Smooth muscle cell (in vitro differentiated cells): Measurements from ENCODE around the gene SMG7. TPM values are rescaled to one million over a fixed set of nuclear protein-coding genes. Genes with fewer than 3 reads are reported as not detected.

Experiments used
- DNase-seq: peaks from one replicate; lab custom pipeline; 2025; ENCODE audit not compliant: unreplicated experiment; lab: John Stamatoyannopoulos, UW
- H2AFZ ChIP-seq: fragments of 200-600 bp; sonication (generic); 2 replicates; pipeline ENCODE4 v1.6.0; 2016; ENCODE audit warnings: antibody characterized with exemption, low read depth, mild to moderate bottlenecking
- H3F3A ChIP-seq: fragments of 200-600 bp; sonication (generic); 2 replicates; pipeline ENCODE4 v1.6.0; 2017; ENCODE audit warnings: antibody characterized with exemption, low read depth
- H3K27ac ChIP-seq: fragments of 200-600 bp; sonication (generic); 2 replicates; pipeline ENCODE4 v1.5.1; 2016; ENCODE audit warnings: low read depth, mild to moderate bottlenecking
- H3K27me3 ChIP-seq: fragments of 200-600 bp; sonication (generic); 2 replicates; pipeline ENCODE4 v1.6.1; 2016; ENCODE audit warnings: low read depth, mild to moderate bottlenecking
- H3K36me3 ChIP-seq: fragments of 200-600 bp; sonication (generic); 2 replicates; pipeline ENCODE4 v1.5.1; 2016; ENCODE audit warnings: low read depth
- H3K4me1 ChIP-seq: fragments of 200-600 bp; sonication (generic); 2 replicates; pipeline ENCODE4 v1.5.1; 2016; ENCODE audit warnings: low read depth
- H3K4me2 ChIP-seq: fragments of 200-600 bp; sonication (generic); 2 replicates; pipeline ENCODE4 v1.6.0; 2016; ENCODE audit warnings: mild to moderate bottlenecking
- H3K4me3 ChIP-seq: fragments of 200-600 bp; sonication (generic); 2 replicates; pipeline ENCODE4 v1.5.1; 2016; ENCODE audit warnings: mild to moderate bottlenecking
- H3K79me2 ChIP-seq: fragments of 200-600 bp; sonication (generic); 2 replicates; pipeline ENCODE4 v1.6.0; 2016; ENCODE audit warnings: low read depth, mild to moderate bottlenecking
- H3K9ac ChIP-seq: fragments of 200-600 bp; sonication (generic); 2 replicates; pipeline ENCODE4 v1.6.0; 2016; ENCODE audit warnings: low read depth
- H3K9me3 ChIP-seq: fragments of 200-600 bp; sonication (generic); replicated peaks from 2 replicates; pipeline ENCODE4 v1.5.1; 2016; ENCODE audit warnings: low read depth
- H4K20me1 ChIP-seq: fragments of 200-600 bp; sonication (generic); 2 replicates; pipeline ENCODE4 v1.6.0; 2016; ENCODE audit warnings: low read depth
- CTCF ChIP-seq: fragments of 200-600 bp; sonication (generic); IDR thresholded peaks from 2 replicates; pipeline ENCODE4 v1.5.1; 2017; ENCODE audit warnings: borderline replicate concordance, mild to moderate bottlenecking, antibody characterized with exemption; ENCODE audit not compliant: insufficient read depth, poor library complexity, severe bottlenecking
- WGBS: methylation state at CpG from one replicate; pipeline ENCODE4 v1.1.7; 2016; ENCODE audit warnings: low lambda C conversion rate; 5-methylcytosine and 5-hydroxymethylcytosine counted together
- polyA plus RNA-seq: library from polyadenylated mRNA; unstranded; fragments of >200 nt; fragmentation: Nextera tagmentation; extraction: Ambion mirVana; gene quantifications from 2 replicates; pipeline ENCODE4 v1.2.1, GENCODE V29; 2016
- total RNA-seq: library from RNA; depleted of rRNA; stranded (reverse); fragments of >200 nt; gene quantifications from 2 replicates; pipeline ENCODE4 v1.2.3, GENCODE V29; 2014

Gene SMG7
- total and polyA plus RNA-seq, 2 experiments from 2014 or later: 18.3 to 40.4 TPM

GRCh38 chr1:183589384-183589783 lies 117.1 kb downstream of the SMG7 start:
- Histone ChIP-seq H4K20me1 (no peaks in the 10 kb centered on the region), H3K36me3 (no peaks in the 10 kb centered on the region), H3K9ac (no peak overlapping the region), H3K9me3 (no peaks in the 10 kb centered on the region), H3K27ac (no peak overlapping the region), H3K4me3 (no peak overlapping the region), H3K4me1 (no peaks in the 10 kb centered on the region), H3K27me3 (no peaks in the 10 kb centered on the region), H2AFZ (no peak overlapping the region), H3K4me2 (no peak overlapping the region), H3F3A (no peaks in the 10 kb centered on the region), H3K79me2 (no peaks in the 10 kb centered on the region)
- no peak for TF ChIP-seq CTCF
- WGBS: 94% methylated on average over 5 of the region's 5 CpGs
- DNase-seq: no peak

DNA sequence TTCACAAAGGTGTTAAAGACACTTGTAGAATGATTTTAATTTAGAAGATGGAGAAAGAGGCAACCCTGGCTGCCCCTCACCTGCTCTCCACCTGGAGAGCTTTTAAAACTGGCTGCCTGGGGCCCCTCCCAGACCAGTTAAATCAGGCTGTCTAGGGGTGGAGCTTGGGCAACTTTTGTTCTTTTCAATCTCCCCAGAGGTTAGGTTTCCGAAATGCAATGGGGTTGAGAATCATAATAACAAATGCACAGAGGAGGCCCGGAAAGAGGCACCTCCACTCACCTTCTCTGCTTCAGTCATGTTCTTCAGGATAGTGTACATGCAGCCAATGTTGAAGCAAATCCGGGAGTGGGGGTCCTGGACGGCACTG lies 117.6 kb downstream of the SMG7 start:
- 93% methylated on average over 4 of the region's 4 CpGs for WGBS
- Histone ChIP-seq H2AFZ (no peak overlapping the region), H4K20me1 (no peaks in the 10 kb centered on the region), H3K4me3 (no peak overlapping the region), H3K9me3 (no peaks in the 10 kb centered on the region), H3K27me3 (no peaks in the 10 kb centered on the region), H3K79me2 (no peaks in the 10 kb centered on the region), H3F3A (no peaks in the 10 kb centered on the region), H3K4me1 (no peaks in the 10 kb centered on the region), H3K4me2 (no peak overlapping the region), H3K9ac (no peak overlapping the region), H3K27ac (no peak overlapping the region), H3K36me3 (no peaks in the 10 kb centered on the region)
- TF ChIP-seq CTCF: no peak
- no peak for DNase-seq

- Histone ChIP-seq H2AFZ (no peak within 1 kb of the TSS), H3K4me1 (no peaks in the 10 kb centered on the region), H3K79me2 (no peaks in the 10 kb centered on the region), H3K27ac (no peak within 1 kb of the TSS), H3F3A (no peaks in the 10 kb centered on the region), H3K36me3 (no peaks in the 10 kb centered on the region), H3K4me2 (no peak within 1 kb of the TSS), H3K4me3 (no peak within 1 kb of the TSS), H3K9ac (no peak within 1 kb of the TSS), H3K9me3 (no peaks in the 10 kb centered on the region), H3K27me3 (no peaks in the 10 kb centered on the region), H4K20me1 (no peaks in the 10 kb centered on the region)
- no peak for TF ChIP-seq CTCF
- DNase-seq: no peak
- WGBS: 86% methylated on average over 6 of the region's 6 CpGs
These were observed 118.2 kb downstream of the SMG7 start, which contains the start of gene NCF2 for GRCh38 chr1:183590244-183591191. TSS of gene NCF2 (minus strand) at chr1:183590459. CDS start at chr1:183590329, 130 bp downstream.

DNA sequence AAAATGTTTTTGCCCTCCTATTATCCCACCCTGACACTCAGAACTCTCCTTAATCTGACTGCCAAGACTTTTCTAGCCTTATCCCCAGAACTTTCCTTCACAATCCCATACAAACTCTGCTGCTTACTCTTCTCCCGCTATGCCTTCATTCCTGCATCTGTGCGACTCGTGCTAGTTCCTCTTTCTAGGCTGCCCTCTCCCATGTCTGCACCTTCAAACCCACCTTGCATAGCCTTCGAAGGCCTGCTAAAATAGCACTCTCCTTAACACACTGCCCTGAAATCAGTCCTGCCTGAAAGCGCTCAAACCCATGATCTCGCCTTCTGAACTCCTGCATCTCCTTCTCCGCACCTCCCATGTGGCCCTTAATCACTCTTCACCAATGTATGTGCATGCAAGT lies 120.4 kb downstream of the SMG7 start:
- H3K79me2 ChIP-seq: no peaks in the 10 kb centered on the region
- no peaks in the 10 kb centered on the region for H4K20me1 ChIP-seq
- no peak overlapping the region for H3K27ac ChIP-seq
- no peak overlapping the region for H2AFZ ChIP-seq
- no peaks in the 10 kb centered on the region for H3K36me3 ChIP-seq
- WGBS: 95% methylated on average over 7 of the region's 7 CpGs
- no peaks in the 10 kb centered on the region for H3K27me3 ChIP-seq
- DNase-seq: no peak
- no peaks in the 10 kb centered on the region for H3K9me3 ChIP-seq
- no peaks in the 10 kb centered on the region for H3F3A ChIP-seq
- H3K9ac ChIP-seq: no peak overlapping the region
- no peak for TF ChIP-seq CTCF
- H3K4me3 ChIP-seq: no peak overlapping the region
- no peak overlapping the region for H3K4me2 ChIP-seq
- no peaks in the 10 kb centered on the region for H3K4me1 ChIP-seq
